B cell (primary cell): Measurements from ENCODE around the gene RPP25L. TPM values are rescaled to one million over a fixed set of nuclear protein-coding genes. Genes with fewer than 3 reads are reported as not detected.

ENCODE experiments used
- ATAC-seq: fragments of 200-7000 bp; cut with Tn5 transposase; one replicate; pipeline ENCODE4 v1.10.0; 2021; ENCODE audit warnings: low read depth, mild to moderate bottlenecking, moderate number of reproducible peaks, moderate library complexity
- CTCF ChIA-PET: fragments of 350-600 bp; sonication (Branson Sonifier 250); formaldehyde crosslinking; loops from one replicate; lab custom pipeline; 2021; ENCODE audit warnings: antibody characterized with exemption, inconsistent platforms; lab: Charles Lee
- POLR2A ChIA-PET: fragments of 350-600 bp; sonication (Branson Sonifier 250); formaldehyde crosslinking; loops from one replicate; lab custom pipeline; 2021; ENCODE audit warnings: antibody characterized with exemption; lab: Charles Lee
- DNase-seq: peaks from one replicate; pipeline ENCODE4 v3.0.0; 2013
- H2AFZ ChIP-seq: 2 replicates; pipeline ENCODE4 v1.6.1; 2012; ENCODE audit warnings: mild to moderate bottlenecking, low read depth, low read length; ENCODE audit not compliant: insufficient read depth, poor library complexity, severe bottlenecking
- H3K27ac ChIP-seq, 2 donors: 1 replicate in 1 of 2; 2 replicates in 1 of 2; pipeline ENCODE4 v1.5.1; 2012 to 2013; ENCODE audit warnings: low read length in 2 of 2, mild to moderate bottlenecking in 2 of 2, moderate library complexity in 1 of 2
- H3K27me3 ChIP-seq, 4 experiments: fragments of 200-600 bp in 1 of 4; sonication (generic) in 1 of 4; replicated peaks in 1 of 4; 1 replicate in 2 of 4; 2 replicates in 2 of 4; pipeline versions ENCODE4 v1.6.1 to v1.7.0; 2013 to 2016; ENCODE audit warnings: low read length in 3 of 4, mild to moderate bottlenecking in 2 of 4, mixed read lengths in 1 of 4, moderate library complexity in 1 of 4; ENCODE audit not compliant: insufficient read depth in 4 of 4, control insufficient read depth in 3 of 4; ENCODE audit errors: control extremely low read depth in 1 of 4
- H3K36me3 ChIP-seq, 2 experiments: replicated peaks in 1 of 2; 1 replicate in 1 of 2; 2 replicates in 1 of 2; pipeline versions ENCODE4 v1.6.1 to v1.7.1; 2013; ENCODE audit warnings: low read length in 1 of 2; ENCODE audit not compliant: insufficient read depth in 2 of 2, control insufficient read depth in 1 of 2; ENCODE audit errors: control extremely low read depth in 1 of 2, extremely low read depth in 1 of 2
- H3K4me1 ChIP-seq, 2 donors: fragments of 200-600 bp in 1 of 2; sonication (generic) in 1 of 2; 1 replicate in 1 of 2; 2 replicates in 1 of 2; pipeline versions ENCODE4 v1.5.1 to v1.6.1; 2013 to 2017; ENCODE audit warnings: low read length in 2 of 2; ENCODE audit not compliant: control insufficient read depth in 2 of 2, insufficient read depth in 2 of 2
- H3K4me2 ChIP-seq: replicated peaks from 2 replicates; pipeline ENCODE3; 2012; ENCODE audit warnings: mild to moderate bottlenecking, low read depth, low read length; ENCODE audit not compliant: poor library complexity, severe bottlenecking
- H3K4me3 ChIP-seq, 5 experiments: fragments of 200-600 bp in 1 of 5; sonication (generic) in 1 of 5; 1 replicate in 3 of 5; 2 replicates in 2 of 5; pipeline versions ENCODE4 v1.5.1 to v1.7.0; 2011 to 2016; ENCODE audit warnings: low read length in 4 of 5, mild to moderate bottlenecking in 4 of 5, low read depth in 2 of 5, control low read depth in 1 of 5, moderate library complexity in 1 of 5; ENCODE audit not compliant: insufficient read depth in 1 of 5; ENCODE audit errors: control extremely low read depth in 1 of 5, extremely low read depth in 1 of 5
- H3K79me2 ChIP-seq: fragments of 200-600 bp; sonication (generic); one replicate; pipeline ENCODE4 v1.6.0; 2016; ENCODE audit warnings: low read length; ENCODE audit not compliant: control insufficient read depth, insufficient read depth
- H3K9ac ChIP-seq: fragments of 200-600 bp; sonication (generic); 2 replicates; pipeline ENCODE4 v1.6.1; 2017; ENCODE audit warnings: mild to moderate bottlenecking, low read length, moderate library complexity
- H3K9me3 ChIP-seq, 3 donors: one replicate each; pipeline versions ENCODE4 v1.6.1 to v1.7.1; 2013; ENCODE audit warnings: low read length in 2 of 3; ENCODE audit not compliant: control insufficient read depth in 2 of 3, insufficient read depth in 1 of 3; ENCODE audit errors: control extremely low read depth in 1 of 3
- H4K20me1 ChIP-seq: 2 replicates; pipeline ENCODE4 v1.6.0; 2012; ENCODE audit warnings: mild to moderate bottlenecking, low read length; ENCODE audit not compliant: insufficient read depth, control insufficient read depth, poor library complexity, severe bottlenecking
- H3K27ac Mint-ChIP-seq: one replicate; pipeline ENCODE4 v1.8.0; 2021; ENCODE audit warnings: mixed read lengths
- H3K27me3 Mint-ChIP-seq: one replicate; pipeline ENCODE4 v1.8.0; 2021; ENCODE audit warnings: mixed read lengths
- H3K4me1 Mint-ChIP-seq: one replicate; pipeline ENCODE4 v1.8.0; 2021; ENCODE audit warnings: mixed read lengths
- H3K4me3 Mint-ChIP-seq: one replicate; pipeline ENCODE4 v1.8.0; 2021; ENCODE audit warnings: mixed read lengths
- H3K9me3 Mint-ChIP-seq: one replicate; pipeline ENCODE4 v1.8.0; 2022; ENCODE audit warnings: mixed read lengths; ENCODE audit not compliant: insufficient read depth
- EZH2 ChIP-seq: IDR thresholded peaks from 2 replicates; pipeline ENCODE4 v1.6.1; 2012; ENCODE audit warnings: borderline replicate concordance, low read depth, mild to moderate bottlenecking, moderate library complexity, low read length; ENCODE audit not compliant: insufficient read depth, poor library complexity, severe bottlenecking
- WGBS: methylation state at CpG from one replicate; pipeline ENCODE4 v1.1.5; 2013; ENCODE audit warnings: missing lambda C conversion rate; ENCODE audit not compliant: insufficient coverage; 5-methylcytosine and 5-hydroxymethylcytosine counted together
- intact Hi-C: fragments of 100-400 bp; cut with micrococcal nuclease; formaldehyde crosslinking; loops from one replicate; pipeline ENCODE4 v1.10.0; 2022
- polyA plus RNA-seq: library from polyadenylated mRNA; depleted of rRNA; stranded (reverse); fragments of >200 nt; gene quantifications from 2 replicates; pipeline ENCODE4 v1.2.3, GENCODE V29; 2012
- total RNA-seq, 2 donors: library from RNA; stranded (reverse); fragments of 120-200 nt in 1 of 2; gene quantifications; 1 replicate in 1 of 2; 2 replicates in 1 of 2; pipeline versions ENCODE4 v1.2.3 to v1.2.4, GENCODE V29; 2013 to 2022
- TF ChIP-seq, protein P1 (sequence below): fragments of 200-600 bp; IDR thresholded peaks from one replicate; pipeline ENCODE4 v1.8.0; 2022; ENCODE audit warnings: antibody characterized with exemption, mild to moderate bottlenecking

Gene RPP25L
- total and polyA plus RNA-seq, 2 donors (not counting 1 experiment from before 2014, with no cell fraction given), result 20.2 to 27.0 TPM

DNA sequence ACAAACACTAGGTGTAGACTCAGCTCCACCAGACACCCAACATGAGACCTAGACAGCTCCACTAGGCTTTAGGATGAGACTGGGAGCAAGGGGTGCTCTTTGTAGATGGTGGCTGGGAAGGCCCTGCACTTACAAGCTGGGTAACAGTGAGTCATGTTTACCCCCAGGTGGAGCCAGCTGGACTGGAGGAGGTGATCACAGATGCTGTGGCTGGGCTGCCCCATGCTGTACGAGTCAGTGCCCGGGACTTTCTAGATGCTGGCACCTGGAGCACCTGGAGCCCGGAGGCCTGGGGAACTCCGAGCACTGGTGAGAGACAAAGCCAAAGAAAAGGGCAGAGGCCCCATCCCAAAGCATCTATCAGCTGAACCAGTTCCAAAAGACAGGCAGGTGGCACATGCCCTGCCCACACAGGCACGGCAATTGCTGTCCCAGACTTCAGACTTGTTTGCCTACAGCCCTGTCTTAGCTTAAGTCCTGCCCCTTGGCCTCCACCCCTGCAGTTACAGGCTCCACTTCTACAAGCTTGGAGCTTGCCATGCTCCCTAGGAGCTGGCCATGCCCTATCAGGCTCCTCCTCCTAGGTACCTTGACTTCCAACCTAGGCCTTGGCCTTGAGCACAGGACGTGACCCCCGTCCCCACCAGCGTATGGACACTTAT, 47.8 kb upstream of the RPP25L start:
- Histone ChIP-seq H3K4me1 (peaks cover 4 to 5% of the 10 kb centered on the region in 2 donors), H3K4me2 (no peak overlapping the region), H3K9me3 (no peaks in the 10 kb centered on the region), H3K27me3 (no peaks in the 10 kb centered on the region), H3K36me3 (no peaks in the 10 kb centered on the region), H4K20me1 (no peaks in the 10 kb centered on the region), H3K79me2 (no peaks in the 10 kb centered on the region), H2AFZ (no peak overlapping the region), H3K4me3 (no peak overlapping the region), H3K27ac (no peak overlapping the region), H3K9ac (no peak overlapping the region)
- WGBS, result 92% methylated on average over 8 of the region's 8 CpGs
- Mint-ChIP-seq H3K4me3 (no peak overlapping the region), H3K9me3 (no peaks in the 10 kb centered on the region), H3K27me3 (peaks cover 3% of the 10 kb centered on the region), H3K27ac (no peak overlapping the region), H3K4me1 (peaks cover 7% of the 10 kb centered on the region)
- intact Hi-C loops, result no loop called here
- DNase-seq (no peak), ATAC-seq (no peak)
- ChIA-PET CTCF (interaction anchor here (2.9 kb wide), 1 partner anchor 43 kb away, joined by 10 read pairs; no protein-coding TSS in a partner anchor), POLR2A (no interaction called here)
- TF ChIP-seq, protein P1, sequence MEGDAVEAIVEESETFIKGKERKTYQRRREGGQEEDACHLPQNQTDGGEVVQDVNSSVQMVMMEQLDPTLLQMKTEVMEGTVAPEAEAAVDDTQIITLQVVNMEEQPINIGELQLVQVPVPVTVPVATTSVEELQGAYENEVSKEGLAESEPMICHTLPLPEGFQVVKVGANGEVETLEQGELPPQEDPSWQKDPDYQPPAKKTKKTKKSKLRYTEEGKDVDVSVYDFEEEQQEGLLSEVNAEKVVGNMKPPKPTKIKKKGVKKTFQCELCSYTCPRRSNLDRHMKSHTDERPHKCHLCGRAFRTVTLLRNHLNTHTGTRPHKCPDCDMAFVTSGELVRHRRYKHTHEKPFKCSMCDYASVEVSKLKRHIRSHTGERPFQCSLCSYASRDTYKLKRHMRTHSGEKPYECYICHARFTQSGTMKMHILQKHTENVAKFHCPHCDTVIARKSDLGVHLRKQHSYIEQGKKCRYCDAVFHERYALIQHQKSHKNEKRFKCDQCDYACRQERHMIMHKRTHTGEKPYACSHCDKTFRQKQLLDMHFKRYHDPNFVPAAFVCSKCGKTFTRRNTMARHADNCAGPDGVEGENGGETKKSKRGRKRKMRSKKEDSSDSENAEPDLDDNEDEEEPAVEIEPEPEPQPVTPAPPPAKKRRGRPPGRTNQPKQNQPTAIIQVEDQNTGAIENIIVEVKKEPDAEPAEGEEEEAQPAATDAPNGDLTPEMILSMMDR, result no peak

DNA sequence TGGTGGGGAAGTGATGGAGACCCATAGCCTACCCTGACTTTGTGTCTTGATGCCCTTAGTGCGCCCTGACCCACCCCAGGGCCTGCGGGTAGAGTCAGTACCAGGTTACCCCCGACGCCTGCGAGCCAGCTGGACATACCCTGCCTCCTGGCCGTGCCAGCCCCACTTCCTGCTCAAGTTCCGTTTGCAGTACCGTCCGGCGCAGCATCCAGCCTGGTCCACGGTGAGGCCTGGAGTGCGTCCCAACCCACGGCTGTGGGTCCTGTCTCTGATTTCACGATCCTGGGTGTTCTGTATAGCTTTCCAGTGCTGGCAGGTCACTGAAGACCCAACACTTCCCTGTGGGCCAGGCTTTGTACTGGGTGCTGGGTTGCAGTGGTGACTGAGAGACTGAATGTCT, 46.6 kb upstream of the RPP25L start:
- ATAC-seq (no peak), DNase-seq (no peak)
- Mint-ChIP-seq H3K9me3 (no peaks in the 10 kb centered on the region), H3K4me3 (no peak overlapping the region), H3K27me3 (peaks cover 3% of the 10 kb centered on the region), H3K4me1 (no peaks in the 10 kb centered on the region), H3K27ac (no peak overlapping the region)
- H4K20me1 ChIP-seq, result no peaks in the 10 kb centered on the region
- POLR2A ChIA-PET, result no interaction called here
- H3K27me3 ChIP-seq, result no peaks in the 10 kb centered on the region
- H3K36me3 ChIP-seq, result no peaks in the 10 kb centered on the region
- no peak overlapping the region for H3K4me2 ChIP-seq
- CTCF ChIA-PET, result interaction anchor here (1.0 kb wide), 1 partner anchor 44 kb away, joined by 4 read pairs; no protein-coding TSS in a partner anchor
- TF ChIP-seq, protein P1, result no peak
- TF ChIP-seq EZH2, result no peak
- intact Hi-C loops, result no loop called here
- H3K4me3 ChIP-seq, result no peak overlapping the region
- 96% methylated on average over 14 of the region's 14 CpGs for WGBS
- H3K27ac ChIP-seq, result no peak overlapping the region
- no peak overlapping the region for H2AFZ ChIP-seq
- H3K4me1 ChIP-seq, result no peaks in the 10 kb centered on the region
- H3K9me3 ChIP-seq, result no peaks in the 10 kb centered on the region
- no peaks in the 10 kb centered on the region for H3K79me2 ChIP-seq
- no peak overlapping the region for H3K9ac ChIP-seq
